Effector CD4-positive, alpha-beta T cell (primary cell): ENCODE data around the gene IL17A.
"Not testable (repeated sequence)": the region's sequence is repeated elsewhere in the genome, so short reads cannot be mapped to it uniquely, and the experiment has no call there.

Experiments used
- DNase-seq: peaks from one replicate; pipeline ENCODE4 v3.0.0-alpha.2; 2020

IL17A gene

DNA sequence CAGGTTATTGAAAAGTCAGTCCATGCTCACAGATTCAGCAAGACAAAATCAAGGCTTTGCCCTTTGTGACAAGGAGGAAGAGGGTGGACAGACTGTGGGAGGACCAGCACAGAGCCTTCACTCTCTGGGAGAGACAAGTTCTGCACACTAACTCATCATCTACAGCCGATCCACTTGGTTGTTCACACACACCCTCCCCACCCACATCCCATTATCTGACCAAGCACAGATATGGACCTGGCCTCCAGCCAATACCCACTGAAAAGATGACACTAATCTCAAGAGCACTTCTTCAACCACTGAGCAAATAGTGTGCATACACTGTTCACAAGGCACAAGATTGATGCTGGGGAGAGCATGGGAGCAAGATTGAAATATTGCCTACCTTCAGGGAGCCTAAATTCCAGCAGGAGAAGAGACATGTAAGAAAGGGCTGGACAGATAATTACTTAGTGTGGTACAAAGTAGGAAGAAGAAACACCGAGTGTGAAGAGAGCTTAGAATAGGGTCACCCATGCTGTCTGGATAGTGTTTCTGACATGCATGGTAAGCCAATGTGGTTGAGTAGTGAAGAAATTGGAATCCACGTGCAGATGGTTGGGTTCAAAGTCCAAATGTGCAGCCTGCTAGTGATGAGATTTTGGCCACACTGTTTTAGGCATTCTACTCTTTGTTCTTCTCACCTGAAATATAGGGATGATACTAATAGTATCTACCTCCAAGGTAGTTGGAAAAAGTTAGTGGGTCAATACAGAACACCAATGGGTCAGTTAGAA is 21.7 kb upstream of the IL17A start:
- no peak for DNase-seq

GRCh38 chr6:52167267-52167666 is 18.9 kb upstream of the IL17A start:
- DNase-seq = no peak

- not testable (repeated sequence) for DNase-seq
Observed at GRCh38 chr6:52168351-52168750, 17.8 kb upstream of the IL17A start.

- DNase-seq = no peak
Observed at GRCh38 chr6:52174118-52174517, 12.1 kb upstream of the IL17A start.

DNA sequence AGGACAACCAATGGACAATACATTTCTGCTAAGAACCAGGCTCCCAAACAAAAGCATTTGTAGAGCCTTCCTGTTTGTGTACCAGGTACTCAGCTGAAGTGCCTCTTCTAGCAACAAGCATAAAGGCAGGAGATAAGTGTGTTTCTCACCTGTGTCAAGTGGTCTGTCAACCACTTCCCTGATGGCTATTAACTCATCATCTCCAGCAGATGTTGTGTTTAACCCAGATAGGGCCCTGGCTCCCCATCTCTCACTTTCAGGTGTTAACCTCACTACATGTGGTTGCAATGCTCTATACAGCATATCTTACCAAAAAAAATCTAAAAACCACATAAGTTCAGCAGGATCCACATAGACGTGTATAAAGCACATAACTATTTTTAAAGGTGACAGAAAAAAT is 9.6 kb upstream of the IL17A start:
- DNase-seq = no peak

DNA sequence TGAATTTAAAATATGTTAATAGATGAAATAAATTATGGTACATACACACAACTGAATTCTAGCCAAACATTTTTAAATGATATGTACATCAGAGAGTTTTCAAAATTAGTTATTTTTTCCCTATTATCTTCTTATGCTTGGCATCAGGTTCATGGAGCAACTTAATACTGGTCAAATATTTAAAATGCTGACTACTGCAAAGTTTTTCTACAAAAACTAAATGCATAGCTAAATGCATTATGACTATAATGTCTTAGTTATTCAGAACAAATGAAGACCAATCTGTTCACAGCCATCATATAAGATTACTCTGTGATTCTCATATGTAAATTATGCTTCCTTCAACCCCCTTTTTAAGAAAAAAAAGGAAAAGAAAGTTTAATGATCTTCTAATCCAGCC is 8.2 kb upstream of the IL17A start:
- no peak for DNase-seq

- no peak for DNase-seq
Observed at GRCh38 chr6:52180787-52181558, 5.2 kb upstream of the IL17A start.

- DNase-seq = no peak
Observed at GRCh38 chr6:52183131-52183713, 3.0 kb upstream of the IL17A start.

- no peak for DNase-seq
Observed at GRCh38 chr6:52186480-52186879, 305 bp downstream of the IL17A start.

GRCh38 chr6:52187098-52187497 is 923 bp downstream of the IL17A start:
- no peak for DNase-seq

DNA sequence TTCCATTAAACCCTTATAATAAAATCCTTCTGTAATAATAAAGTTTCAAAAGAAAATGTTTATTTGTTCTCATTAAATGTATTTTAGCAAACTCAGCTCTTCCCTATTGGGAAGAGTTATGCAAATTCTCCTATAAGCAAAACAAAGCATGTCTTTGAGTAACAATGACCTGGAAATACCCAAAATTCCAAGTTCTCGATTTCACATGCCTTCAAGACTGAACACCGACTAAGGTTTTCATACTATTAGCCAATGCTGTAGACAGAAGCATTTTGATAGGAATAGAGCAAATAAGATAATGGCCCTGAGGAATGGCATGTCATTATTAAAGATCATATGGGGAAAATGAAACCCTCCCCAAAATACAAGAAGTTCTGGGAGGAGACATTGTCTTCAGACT is 3.8 kb downstream of the IL17A start:
- DNase-seq = no peak

DNA sequence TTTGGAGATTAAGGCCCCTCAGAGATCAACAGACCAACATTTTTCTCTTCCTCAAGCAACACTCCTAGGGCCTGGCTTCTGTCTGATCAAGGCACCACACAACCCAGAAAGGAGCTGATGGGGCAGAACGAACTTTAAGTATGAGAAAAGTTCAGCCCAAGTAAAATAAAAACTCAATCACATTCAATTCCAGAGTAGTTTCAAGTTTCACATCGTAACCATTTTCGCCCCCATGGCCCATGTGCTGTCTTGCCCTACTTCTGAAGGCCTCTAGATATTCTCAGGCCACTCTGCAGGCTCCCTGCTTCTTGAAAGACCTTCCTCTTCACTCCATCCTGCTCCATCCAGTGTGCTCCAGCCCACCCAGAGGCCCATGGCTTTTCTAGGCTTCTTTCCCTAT is 4.2 kb downstream of the IL17A start:
- DNase-seq = no peak

- no peak for DNase-seq
Observed at GRCh38 chr6:52191824-52192223, 5.6 kb downstream of the IL17A start.

GRCh38 chr6:52195886-52196285 is 9.7 kb downstream of the IL17A start:
- DNase-seq = no peak

- DNase-seq = not testable (repeated sequence)
Observed at GRCh38 chr6:52200088-52200487, 13.9 kb downstream of the IL17A start.

DNA sequence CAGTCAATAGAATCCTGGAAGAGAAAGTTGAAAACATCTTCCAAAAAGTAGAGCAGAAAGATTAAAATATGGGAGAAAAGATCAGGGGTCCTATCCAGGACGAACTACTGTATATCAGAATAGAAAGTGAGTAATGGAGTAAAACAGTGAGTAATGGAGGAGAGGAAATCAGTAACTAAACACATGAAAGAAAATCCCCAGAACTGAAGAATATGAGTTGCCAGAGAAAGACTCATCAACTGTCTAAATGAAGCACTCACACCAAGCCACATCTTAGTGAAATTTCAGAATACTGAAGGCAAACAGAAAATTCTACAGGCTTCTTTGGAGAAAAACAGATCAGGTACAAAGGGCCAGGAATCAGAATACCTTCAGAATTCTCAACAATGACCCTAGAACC is 14.9 kb downstream of the IL17A start:
- no peak for DNase-seq

DNA sequence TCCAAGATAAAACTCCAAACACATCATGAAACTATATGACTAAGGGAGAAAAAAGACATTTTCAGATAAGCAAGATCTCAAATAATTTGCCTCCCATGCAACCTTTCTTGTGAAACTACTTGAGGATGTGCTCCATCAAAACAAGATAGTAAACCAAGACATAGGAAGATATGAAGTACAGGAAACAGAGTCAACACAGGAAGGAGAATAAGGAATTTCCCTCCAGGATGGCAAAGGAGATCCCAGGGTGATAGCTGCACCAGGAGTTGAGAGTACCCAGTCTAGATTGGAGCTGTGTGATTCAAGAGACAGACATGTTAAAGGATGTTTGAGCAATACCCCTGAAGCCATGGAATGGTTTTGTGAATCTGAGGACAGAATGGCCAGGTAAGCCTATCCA is 15.3 kb downstream of the IL17A start:
- DNase-seq = no peak

DNA sequence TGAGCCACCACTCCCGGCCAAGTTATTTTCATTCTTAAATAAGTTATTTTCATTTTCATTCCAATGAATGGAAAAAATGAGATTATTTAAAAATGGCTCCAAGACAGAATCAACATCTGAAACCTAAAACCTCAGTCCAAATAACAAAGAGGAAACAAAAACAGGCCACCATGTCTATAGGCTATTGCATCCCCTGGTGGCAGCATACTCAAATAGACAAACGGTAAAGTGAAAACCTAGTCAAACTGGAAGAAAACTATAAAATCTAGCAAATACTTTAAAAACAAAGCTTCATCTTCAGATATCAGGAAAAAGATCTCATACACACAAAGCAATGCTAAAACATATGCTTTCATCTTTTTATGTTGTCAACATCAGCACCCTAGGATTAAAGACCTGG is 20.9 kb downstream of the IL17A start:
- DNase-seq = no peak

- no peak for DNase-seq
Observed at GRCh38 chr6:52208612-52209011, 22.4 kb downstream of the IL17A start.

DNA sequence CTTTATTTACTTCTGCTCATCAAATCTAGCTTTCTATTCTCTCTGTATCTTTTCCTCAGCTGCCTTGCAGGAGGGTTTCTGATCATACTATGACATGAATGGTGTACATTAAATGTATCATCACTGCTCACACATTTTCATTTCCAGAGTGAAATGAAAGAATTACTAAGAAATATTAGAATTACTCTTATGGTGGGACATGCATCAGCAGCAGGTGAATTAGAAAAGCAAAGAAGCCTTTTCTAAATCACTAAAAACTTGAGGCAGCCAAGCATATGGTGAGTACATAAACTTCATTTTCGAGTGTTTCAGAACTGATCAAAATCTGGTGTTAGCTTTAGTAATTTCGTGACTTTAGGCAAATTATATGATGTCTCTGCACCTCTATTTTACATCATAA is 23.6 kb downstream of the IL17A start:
- no peak for DNase-seq

DNA sequence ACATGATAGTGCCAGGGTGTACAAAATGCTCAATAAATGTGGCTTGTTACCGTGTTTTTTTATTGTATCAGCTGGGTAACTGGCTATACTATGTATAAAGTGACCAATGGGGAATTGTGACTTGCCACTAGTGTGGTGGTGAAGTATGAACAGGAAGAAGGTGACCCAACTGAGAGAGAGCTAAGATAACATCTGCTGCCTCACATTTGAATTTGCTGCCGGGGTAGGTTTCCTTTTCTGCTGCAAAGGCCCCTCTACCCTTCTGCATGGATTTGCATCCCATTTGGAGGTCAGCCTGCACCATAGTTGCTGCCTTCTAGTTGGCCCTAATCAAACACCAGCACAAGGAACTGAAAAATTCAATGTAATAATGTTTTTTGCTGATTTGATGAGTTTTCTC is 24.1 kb downstream of the IL17A start:
- no peak for DNase-seq

- DNase-seq = no peak
Observed at GRCh38 chr6:52213127-52213526, 27.0 kb downstream of the IL17A start.

DNA sequence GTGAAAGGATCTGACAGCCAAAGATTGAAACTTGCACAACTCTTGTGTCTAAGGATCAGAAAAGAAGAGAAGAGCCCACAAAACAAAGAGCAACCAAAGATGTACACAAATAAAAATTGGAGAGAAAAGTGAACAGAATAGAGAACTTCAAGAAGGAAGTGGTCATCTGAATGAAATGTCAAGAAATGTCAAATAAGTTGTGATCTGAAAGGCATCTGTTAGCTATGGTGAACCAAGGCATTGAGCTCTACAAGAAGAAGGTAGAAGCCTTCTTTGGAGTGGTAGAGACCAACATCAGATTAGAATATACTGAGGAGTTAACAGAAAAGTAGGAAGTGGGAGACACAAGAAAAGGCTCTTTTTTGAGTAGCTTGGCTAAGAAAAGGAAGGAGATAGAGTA is 29.6 kb downstream of the IL17A start:
- DNase-seq = no peak

DNA sequence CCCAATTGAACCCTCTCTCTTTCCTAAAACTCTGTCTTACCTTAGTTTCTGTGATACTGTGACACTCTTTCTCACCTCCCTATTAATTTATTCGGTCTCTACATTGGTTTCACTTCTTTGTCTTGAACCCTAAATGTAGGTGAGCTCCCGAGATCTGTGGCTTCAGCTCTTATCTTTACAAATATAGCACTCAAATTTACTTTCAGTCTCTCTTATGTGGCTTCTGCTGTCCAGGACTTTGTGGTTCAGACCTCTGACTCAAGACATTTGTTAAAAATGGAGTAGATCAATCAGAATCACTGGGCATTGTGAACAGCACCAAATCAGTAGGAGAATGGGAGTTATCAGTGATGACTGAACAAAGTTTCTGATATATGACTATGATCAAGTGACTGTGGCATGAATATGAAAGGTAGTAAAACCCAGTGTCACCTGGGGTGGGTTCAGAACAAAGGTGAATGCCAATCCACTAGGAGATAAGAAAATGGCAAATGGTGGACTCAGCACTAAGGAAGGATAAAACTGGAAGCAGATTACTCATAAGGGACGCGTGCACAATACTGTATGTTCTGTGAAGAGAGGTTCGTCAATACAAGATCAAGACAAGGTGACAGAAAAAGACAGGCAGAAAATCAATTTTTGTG is 30.9 kb downstream of the IL17A start:
- DNase-seq = no peak
